Activated CD4-positive, alpha-beta T cell treated with anti-CD3 and anti-CD28 coated beads, Interleukin-2, amount 50 U/mL, for 1 hour (primary cell): Measurements from ENCODE around the gene LCE1A.

ENCODE experiments used
- DNase-seq: peaks from one replicate; pipeline ENCODE4 v3.0.0-alpha.2; 2020

The LCE1A gene, protein sequence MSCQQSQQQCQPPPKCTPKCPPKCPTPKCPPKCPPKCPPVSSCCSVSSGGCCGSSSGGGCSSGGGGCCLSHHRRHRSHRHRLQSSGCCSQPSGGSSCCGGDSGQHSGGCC

DNA sequence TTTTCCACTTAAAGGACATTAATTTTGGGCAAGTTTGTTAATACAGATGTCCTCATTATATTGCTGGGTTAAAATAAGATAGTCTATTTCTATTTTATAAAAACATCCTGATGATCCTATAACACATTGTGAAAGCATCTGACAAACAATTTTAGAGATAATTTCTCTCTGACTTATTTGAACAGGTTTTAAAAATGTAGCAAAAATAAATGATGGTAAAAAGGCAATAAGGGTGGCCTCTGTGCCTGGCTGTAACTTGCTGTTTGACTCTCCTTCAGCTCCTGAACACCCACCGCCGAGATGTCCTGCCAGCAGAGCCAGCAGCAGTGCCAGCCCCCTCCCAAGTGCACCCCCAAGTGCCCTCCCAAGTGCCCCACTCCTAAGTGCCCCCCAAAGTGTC is at the start of gene LCE1A:
Gene LCE1A, plus strand, starts transcription at position 301 of the 400 bp plus-strand sequence. Its CDS starts 0 bp downstream, at position 301.
- no peak for DNase-seq

DNA sequence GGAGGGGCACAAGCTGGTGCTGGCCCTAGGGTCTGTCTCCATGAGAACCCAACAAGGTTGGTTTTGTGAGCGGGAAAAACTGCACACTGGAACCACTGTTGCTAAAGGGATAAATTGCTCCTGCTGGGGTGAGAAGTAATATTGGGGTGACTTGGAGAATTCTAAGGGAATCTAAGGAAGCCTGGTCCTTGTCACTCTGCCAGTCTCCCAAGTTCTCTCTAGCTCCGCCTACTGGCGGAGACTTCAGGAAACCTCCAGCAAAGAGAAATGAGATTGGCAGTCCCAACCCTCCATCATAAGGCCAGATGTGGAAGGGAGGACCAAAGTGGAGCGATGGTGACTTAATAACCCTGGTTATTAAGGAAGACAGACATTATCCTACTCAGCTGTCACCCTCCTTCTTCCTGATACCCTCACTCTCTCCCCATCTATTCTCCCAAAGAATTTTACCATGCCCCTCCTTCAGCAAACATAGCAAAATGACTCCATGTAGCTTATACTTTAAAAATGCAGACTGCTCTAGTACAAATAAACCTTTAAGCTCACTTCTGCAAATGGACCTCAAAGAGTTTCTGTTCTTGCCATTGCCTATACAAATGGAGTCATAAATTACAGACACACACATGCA is 49.6 kb upstream of the LCE1A start:
- DNase-seq, result no peak

DNA sequence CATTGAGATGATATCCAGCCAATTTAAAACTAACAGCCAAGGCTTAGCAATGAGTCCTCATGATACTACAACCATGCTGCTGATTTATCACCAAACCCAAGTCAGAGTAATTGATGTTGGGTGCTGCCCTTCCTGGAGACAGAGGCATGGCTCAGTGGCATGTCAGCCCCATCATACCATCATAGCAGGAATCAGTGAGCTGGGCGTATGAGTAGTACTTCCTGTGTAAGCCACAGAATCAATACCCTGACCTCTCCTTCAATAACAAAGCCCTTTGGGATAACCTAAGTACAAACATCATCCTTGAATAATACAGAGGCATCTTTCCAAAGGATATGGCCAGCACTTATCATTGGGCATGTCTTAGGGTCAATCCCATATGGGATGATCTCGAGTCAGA is 44.2 kb upstream of the LCE1A start:
- DNase-seq, result no peak

DNA sequence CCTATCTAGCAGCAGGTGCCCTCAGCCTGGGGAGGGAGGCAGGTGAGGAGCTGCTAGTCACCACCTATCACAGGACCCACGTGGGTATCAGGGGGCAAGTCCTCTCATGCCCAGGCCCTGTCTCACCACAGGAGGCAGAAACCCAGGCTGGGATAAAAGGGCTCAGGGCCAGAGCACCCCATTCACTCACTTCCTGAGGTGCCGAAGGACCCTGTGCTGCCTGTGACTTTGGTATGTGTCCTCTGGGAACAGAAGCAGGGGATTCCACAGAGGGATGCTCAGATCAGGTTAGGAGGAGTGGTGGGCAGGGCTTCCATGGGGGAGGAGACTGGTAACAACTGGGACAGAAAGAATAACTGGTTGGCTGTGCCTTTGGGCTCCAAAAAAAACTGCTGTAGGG is 41.2 kb upstream of the LCE1A start, which contains the start of gene LCE1E:
Gene LCE1E, plus strand, starts transcription at position 181 of the 400 bp plus-strand sequence. CDS start 1,043 bp downstream, outside the sequence.
- no peak for DNase-seq

DNA sequence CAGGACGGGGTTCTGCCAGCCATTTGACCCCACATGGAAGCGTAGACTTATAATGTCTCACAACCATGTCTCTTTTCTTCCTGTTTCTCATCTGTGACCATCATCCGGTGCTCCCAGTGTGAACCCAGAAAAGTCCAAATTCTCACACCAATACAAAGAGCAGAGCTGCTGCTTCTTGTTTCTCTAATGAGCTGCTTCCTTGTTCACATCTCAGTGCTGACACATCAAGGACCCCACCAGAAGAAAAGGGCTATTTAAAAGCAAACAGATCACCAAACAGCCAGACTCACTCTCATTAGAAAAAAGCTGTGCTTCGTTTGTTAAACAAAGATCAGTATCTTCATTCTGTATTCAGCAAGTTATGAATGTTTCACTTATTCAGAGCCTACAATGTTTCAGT is 31.6 kb upstream of the LCE1A start:
- DNase-seq, result no peak

DNA sequence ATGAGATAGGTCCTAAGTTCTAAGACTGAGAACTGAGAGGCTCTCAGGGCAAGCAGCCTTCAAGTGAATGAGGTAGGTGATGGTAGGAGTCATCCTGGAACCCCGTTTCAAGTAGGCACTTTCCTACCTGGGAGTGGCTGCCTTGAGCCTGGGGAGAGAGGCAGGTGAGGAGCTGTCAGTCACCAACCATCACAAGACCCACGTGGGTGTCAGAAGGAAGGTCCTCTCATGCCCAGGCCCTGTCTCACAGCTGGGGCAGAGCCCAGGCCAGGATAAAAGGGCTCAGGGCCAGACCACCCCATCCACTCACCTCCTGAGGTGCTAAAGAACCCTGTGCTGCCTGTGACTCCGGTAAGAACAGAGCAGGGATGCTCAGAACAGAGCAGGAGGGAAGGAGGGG is 30.9 kb upstream of the LCE1A start, which contains the start of gene LCE1D:
Gene LCE1D, plus strand, starts transcription at position 301 of the 400 bp plus-strand sequence. CDS start 1,074 bp downstream, outside the sequence.
- no peak for DNase-seq

DNA sequence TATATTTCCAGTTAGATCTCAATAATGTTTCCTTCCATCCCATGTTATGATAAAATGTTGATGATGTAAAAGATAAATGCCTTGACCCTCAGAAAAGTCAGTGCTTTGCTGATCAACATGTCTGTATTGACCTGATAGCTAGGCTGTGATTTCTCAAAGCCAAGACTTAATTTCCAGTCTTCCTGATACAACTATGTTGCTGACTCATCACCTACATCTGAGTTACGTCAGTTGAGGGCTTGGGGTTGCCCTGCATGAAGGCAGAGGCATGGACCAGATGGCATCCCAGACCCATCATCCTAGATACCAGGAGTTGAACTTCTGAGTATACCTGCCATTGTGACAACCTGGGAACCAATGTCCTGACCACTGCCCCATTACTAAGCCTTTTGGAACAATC is 25.9 kb upstream of the LCE1A start:
- no peak for DNase-seq

DNA sequence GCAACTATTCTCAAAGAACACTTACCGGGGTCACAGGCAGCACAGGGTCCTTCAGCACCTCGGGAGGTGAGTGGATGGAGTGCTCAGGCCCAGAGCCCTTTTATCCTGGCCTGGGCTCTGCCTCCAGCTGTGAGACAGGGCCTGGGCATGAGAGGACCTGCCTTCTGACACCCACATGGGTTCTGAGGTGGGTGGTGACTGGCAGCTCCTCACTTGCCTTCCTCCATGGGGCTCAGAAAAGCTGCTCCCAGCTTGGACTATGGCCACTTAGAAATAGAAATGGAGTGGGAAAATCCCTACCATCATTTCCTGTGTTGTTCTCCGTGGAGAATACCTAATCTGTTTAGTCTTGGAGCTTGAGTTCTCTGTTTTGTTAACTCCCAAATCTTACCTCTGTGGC is 20.7 kb upstream of the LCE1A start, which contains the start of gene LCE1C:
Gene LCE1C, minus strand, starts transcription at position 76 of the 400 bp plus-strand sequence. CDS start 1,173 bp downstream, outside the sequence.
- no peak for DNase-seq

DNA sequence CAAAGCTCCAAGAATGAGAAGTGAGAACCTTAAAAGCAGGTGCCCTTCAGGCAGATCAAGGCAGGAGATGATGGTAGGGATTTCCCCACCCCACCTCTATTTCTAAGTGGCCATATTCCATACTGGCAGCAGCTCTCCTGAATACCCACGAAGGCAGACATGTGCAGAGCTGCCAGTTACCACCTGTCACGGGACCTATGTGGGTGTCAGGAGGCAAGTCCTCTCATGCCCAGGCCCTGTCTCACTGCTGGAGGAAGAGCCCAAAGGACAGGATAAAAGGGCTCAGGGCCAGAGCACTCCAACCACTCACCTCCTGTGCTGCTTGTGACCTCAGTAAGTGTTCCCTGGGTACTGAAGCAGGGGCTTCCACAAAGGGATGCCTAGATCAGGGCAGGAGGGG is 16.2 kb upstream of the LCE1A start:
- DNase-seq, result no peak

DNA sequence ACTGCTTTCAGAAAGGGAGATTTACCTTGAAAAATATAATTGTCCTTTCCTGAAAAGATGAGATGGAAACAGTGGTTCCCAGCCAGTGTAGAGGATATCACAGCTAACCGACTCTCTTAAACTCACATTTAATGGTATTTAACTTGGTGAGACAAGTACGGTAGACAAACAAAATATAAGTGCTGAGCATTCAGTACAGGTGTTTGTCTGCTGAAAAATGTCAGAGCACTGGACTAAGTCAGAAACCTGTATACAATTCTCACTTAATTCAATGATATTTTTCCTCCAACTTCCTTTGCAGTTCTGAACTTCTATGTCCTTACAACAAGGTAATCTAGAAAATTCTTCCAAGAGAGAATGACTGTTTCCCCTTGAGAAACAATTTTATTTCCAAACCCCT is 15.6 kb upstream of the LCE1A start, which contains the start of gene LCE1B:
Gene LCE1B, plus strand, starts transcription at position 301 of the 400 bp plus-strand sequence. CDS start 476 bp downstream, outside the sequence.
- no peak for DNase-seq

DNA sequence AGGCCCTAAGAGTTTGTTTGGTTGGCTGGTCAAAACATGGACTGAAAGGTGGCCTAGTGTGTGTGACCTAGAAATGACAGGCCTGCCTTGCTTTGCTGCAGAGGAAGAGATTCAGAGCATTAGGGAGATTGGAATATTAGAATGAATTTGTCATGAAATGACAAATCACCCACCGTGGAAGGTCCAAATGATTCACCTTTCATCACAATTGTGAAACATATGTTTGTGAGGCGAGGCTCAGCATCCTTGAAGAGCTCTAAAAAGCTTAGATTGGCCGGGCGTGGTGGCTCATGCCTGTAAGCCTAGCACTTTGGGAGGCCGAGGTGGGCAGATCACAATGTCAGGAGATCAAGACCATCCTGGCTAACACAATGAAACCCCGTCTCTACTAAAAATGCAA is 10.0 kb upstream of the LCE1A start:
- DNase-seq, result no peak

DNA sequence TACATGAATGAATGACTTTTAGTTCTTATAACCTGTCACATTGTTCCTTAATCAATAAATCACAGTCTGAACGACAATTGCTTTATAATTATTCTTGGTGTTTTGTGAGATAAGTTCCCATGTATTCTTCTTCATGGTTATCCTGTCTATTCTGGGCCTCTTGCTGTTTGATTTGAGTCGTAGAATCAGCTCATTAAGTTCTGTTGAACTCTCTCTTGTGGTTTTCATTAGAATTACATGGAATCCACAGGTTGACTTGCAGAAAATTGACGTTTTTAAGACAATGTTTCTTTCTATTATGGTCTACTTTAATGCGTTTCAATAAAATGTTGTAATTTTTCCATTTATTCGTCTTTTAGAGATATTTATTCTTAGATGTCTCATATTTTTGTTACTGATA is 4.0 kb upstream of the LCE1A start:
- no peak for DNase-seq

DNA sequence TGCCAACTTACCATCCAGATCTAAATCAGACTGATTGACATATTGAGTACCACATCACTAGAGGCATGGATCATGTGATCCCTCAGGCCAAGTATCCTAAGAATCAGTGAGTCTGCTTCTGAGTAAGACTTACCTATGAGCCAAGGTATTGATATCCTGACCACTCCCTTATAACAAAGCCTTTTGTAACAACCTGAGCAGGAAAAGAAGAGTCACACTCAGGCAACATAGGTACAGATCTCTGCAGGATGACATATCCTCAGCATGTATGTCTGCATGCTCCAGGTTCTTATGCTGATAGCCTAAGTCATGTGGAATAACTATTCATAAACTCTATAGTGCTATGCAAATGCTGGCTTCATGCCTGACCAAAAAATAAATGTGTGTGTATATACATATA is 2.3 kb upstream of the LCE1A start:
- DNase-seq, result no peak

DNA sequence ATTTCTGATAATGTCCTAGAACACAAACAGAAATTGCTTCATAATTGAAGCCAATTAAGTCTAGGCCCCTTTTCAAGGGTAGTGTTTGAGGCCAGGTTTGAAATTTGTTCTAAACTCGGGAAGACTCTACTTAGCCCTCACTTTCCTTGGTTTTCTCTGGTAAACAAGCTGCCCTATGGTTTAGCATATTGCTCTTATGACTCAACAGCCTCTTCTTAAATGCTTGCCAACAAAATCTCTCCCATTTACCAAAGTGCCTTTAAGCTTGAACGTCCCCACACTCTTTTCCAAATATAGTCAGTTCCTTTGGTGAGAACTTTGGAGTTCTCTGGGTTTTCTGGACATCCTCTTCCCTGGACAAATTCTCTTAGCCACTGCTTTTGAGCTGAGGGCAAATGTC is 9.6 kb downstream of the LCE1A start:
- no peak for DNase-seq

DNA sequence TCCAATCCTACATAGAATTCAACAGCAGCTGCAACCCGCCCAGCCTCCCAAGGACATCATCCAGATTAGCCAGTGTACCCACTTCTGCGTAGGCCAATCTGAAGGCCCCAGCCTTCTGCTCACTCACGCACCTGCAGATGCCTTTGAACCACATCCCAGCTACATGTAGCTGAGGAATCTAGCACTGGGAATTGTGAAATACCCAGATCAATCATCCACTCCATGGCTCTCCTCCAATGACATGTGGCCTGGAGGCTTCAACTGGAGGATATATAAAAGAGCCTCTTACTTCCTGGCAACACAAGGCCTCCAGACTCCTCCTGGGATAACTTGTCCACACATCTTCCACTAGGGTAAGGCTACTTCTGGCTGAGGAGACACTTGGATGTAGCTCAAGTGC is 15.3 kb downstream of the LCE1A start, which contains the start of gene LCE6A:
Gene LCE6A, plus strand, starts transcription at position 301 of the 400 bp plus-strand sequence. CDS start 665 bp downstream, outside the sequence.
- no peak for DNase-seq

DNA sequence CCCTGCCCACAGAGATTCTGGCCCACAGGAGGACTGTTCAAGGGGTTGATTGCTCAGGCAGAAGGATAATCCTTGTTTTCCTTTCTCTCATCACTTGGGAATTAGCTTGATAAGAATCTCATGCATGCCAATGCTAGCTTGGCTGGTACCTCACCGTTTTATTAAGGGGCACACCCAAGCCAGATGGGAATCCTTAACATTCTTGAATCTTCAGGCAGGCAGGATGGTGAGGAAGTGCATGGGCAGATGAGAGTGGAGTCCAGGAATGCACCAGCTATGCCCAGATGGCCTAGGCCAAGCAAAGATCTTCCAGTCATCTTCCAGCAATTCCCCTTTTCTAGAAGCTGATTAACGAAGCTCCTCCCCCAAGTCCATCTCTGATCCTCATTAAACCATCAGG is 28.4 kb downstream of the LCE1A start:
- no peak for DNase-seq

DNA sequence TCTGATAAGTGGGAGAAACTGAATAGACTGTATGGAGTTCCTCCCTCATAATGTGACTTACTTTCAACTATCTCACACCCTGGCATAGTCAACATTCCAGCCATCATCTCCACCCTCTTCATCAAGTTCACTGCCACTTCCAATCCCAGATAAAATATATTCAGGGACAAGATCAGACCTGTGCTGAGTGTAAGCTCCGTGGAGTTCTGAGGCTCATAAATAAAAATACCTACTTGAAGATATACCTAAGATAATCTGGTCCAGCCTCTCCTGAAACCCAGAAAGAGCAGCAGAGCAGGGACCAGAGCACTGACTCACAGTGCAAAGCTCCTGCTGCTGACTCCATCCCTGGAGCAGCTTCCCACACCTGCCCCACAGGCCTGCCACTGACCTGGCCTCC is 30.8 kb downstream of the LCE1A start:
- no peak for DNase-seq

DNA sequence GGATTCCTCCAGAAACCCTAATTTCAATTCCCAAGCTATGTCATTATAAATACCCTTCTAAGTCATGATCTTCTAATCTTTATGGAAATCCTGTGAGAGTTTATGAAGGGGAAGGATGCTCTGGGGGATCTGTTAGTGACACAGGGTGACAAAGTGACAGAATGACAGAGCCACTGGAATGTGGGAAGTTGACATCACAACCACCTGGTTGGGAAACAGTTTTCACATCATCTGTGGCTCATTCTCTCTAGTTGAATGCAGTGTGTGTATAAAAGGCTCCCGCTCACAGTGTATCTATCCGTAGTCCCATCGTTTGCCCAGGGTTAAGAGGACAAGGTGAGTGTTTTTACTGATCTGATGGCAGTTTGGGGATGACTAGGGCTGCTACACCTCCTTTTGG is 32.4 kb downstream of the LCE1A start, which contains the start of gene LCE7A:
Gene LCE7A, plus strand, starts transcription at position 301 of the 400 bp plus-strand sequence. CDS start 702 bp downstream, outside the sequence.
- DNase-seq, result no peak

DNA sequence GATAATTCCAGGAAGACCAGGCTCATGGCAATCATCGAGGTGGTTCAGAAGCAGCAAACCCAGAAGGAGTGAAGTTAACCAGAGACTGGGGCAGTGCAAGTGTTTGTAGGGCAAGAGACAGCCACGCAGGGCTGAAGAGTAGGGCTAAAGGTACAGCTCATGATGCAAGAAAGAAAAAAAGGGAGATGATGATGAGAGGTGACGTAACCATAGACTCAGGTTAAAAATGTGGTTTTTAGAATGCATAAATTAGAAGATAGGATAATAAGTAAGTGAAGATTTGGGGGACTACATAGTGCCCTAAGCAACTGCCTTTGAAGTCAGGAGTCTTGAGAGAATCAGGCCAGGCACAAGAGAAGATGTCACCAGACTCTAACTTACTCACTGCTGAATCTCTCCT is 32.9 kb downstream of the LCE1A start:
- no peak for DNase-seq

DNA sequence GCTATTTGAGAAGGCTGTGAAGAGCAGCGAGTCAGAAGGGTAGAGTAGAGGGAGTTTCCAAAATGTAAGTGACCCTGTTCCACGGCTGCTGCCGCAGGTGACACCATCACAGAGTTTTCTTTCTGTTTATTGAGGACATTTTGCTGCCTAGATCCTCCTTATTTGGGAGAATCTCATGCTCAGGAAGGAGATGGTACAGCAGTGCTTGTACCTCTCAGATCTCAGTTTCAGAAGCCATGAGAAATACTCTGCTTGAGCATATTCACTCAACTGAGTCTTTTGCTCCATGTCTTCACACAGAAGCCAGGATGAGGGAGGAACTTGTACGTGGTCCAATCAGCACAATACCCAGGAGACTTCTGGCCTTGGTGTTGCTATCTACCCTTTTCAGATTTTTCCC is 34.1 kb downstream of the LCE1A start:
- DNase-seq, result no peak

DNA sequence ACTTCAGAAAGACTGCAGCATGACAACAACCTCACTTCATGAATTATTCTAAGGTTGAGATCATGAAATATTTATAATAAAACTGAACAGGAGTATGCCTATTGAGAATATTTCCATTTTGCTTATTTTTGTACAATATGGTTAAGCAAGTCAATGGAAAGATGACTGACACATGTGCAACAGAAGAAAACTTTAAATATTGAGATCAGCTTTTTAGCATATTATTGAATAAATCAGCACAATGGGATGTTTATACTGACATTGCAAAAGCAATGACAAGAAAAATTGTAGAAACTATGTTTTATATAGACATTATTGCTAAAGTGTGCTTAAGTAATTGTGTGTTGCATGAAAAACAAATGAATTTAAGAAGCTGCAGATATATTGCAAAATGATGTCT is 37.2 kb downstream of the LCE1A start:
- no peak for DNase-seq

DNA sequence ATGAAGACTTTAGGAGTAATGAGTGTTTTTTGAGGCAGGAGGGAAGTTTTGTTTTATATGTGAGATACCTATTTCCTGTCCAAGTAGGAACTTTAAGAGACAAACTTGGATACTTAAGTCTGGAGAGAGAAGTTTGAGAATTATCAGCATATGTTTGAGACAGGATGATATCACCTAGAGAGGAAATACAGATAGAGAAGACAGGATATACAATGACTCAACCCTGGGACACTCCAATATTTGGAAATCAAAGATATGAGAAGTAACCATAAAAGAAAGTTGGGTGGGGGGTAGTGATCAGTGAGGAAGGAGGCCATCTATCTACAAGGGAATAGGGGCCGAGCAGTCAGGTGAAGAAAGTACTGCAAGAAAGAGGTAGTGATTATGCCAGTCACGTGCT is 39.0 kb downstream of the LCE1A start:
- no peak for DNase-seq

DNA sequence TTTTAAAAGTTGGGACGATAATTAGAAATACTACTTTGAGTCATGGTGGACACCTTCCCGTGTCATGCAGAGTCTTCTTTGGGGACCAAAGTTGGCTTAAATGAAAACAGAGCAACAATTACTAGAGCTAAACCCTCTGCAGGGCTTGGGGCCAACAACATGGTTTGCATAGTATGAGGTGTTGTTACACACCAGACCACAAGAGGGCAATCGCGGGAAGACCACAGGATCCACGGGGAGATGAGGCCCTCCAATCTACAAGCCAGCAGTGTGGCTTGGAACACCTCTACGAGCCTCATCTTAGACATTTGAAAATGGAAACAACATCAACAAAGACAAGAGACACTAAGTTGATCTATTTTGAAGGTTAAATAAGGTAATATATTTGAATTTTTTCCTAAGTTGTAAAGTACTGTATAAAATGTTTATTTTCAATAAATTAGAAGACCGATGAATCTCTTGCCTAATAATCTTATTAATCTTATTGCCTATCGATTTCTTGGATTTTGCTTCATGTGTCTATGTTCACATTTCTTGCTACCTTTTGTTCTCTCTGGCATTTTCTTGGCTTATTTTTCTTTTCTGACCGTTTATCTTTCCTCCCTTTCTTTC is 42.6 kb downstream of the LCE1A start:
- peak; percentile 41 for DNase-seq
